GM21528 (cell line): ENCODE measurements around the gene IFNE.

Experiments
- ATAC-seq: cut with Tn5 transposase; IDR thresholded peaks from one replicate; pipeline ENCODE4 v1.9.1; 2021; ENCODE audit warnings: mild to moderate bottlenecking, moderate library complexity; ENCODE audit not compliant: unreplicated experiment, low FRiP score

The IFNE gene, protein sequence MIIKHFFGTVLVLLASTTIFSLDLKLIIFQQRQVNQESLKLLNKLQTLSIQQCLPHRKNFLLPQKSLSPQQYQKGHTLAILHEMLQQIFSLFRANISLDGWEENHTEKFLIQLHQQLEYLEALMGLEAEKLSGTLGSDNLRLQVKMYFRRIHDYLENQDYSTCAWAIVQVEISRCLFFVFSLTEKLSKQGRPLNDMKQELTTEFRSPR

DNA sequence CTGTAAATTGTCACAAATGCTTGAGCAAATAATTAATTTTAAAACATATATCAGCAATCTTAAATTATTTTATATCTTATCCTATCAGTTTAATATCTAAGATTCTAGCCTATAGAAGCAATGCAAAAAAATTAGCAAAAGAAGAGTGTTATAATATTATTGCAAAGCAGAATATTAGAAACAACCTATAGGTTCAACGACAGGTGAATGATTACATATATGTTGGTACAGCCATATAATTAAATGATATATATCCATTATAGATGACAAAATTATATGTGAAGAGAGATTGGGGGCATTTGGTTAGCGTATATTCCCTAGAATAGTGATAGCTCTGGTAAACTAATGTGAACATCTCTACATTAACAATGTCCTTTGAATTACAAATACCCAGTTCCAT lies at the start of gene IFNE:
IFNE (minus strand) TSS at position 101 of the 400 bp plus-strand sequence. CDS start 619 bp downstream, outside the sequence.
- no peak for ATAC-seq

GRCh38 chr9:21528123-21528808 lies 46.2 kb upstream of the IFNE start:
- no peak for ATAC-seq

DNA sequence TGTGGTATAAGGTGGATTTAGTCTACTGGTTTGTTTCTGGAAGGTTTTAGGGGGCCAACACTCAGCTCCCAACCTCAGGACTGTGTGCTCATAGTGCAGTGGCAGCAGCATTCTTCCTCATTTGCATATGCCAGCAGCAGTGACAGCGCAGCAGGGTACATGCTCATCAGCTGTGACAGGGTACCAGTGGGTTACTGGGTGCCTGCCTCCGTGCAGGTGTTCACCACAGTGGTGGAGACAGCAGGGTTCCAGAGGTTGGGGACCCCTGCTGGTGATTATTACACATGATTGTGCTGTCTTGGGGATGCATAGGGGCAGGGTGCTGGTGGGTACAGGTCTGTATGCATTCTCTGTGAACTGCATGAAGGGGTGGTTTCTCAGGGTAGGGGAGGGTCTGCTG lies 45.5 kb upstream of the IFNE start:
- no peak for ATAC-seq

DNA sequence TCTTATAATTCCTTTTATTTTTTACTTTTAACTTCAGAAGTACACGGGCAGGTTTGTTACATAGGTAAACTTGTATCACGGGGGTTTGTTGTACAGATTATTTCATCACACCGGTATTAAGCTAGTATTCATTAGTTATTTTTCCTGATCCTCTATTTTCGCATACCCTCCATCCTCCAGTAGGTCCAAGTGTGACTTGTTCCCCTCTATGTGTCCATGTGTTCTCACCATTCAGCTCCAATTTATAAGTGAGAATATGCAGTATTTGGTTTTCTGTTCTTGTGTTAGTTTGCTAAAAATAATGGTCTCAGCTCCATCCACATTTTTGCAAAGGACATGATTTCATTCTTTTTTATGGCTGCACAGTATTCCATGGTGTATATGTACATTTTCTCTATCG lies 43.1 kb upstream of the IFNE start:
- no peak for ATAC-seq

DNA sequence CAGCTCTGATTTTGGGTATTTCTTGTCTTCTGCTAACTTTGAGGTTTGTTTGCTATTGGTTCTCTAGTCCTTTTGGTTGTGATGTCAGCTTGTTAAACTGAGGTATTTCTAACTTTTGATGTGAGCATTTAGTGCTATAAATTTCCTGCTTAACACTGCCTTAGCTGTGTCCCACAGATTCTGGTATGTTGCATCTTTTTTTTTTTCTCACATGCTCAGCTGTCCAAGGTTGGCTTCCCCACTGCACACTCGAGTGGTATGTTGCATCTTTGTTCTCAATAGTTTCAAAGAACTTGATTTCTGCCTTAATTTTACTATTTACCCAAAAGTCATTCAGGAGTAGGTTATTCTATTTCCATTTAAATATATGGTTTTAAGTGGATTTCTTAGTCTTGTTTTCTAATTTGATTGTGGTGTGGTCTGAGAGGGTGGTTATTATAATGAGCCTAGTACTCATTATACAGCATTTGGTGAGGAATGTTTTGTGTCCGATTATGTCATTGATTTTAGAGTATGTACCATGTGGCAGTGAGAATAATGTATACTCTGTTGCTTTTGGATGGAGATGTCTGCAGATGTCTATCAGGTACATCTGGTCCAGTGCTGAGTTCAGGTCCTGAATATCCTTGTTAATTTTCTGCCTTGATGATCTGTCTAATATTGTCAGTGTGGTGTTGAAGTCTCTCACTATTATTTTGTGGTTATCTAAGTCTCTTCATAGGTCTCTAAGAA lies 42.2 kb upstream of the IFNE start:
- ATAC-seq, result no peak

DNA sequence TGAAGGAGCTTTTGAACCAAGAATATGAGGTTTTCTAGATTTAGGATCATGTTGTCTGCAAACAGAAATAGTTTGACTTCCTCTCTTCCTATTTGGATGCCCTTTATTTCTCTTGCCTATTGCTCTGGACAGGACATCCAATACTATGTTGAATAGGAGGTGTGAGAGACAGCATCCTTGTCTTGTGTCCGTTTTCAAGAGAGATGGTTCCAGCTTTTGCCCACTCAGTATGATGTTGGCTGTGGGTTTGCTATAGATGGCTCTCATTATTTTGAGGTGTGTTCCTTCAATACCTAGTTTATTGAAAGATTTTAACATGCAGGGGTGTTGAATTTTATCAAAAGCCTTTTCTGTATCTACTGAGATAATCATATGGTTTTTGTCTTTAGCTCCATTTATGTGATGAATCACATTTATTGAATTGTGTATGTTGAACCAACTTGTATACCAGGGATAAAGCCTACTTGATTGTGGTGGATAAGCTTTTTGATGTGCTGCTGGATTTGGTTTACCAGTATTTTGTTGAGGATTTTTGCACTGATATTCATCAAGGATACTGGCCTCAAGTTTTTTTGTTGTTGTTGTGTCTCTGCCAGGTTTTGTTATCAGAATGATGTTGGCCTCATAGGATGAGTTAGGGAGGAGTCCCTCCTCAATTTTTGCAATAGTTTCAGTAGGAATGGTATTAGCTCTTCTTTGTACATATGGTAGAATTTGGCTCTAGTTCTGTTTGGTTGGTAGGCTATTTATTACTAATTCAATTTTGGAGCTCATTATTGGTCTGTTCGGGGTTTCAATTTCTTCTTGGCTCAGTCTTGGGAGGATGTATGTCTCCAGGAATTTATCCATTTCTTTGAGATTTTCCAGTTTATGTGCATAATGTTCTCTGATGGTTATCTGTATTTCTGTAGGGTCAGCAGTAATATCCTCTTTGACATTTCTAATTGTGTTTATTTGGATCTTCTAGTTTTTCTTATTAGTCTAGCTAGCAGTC lies 41.2 kb upstream of the IFNE start:
- ATAC-seq, result no peak

DNA sequence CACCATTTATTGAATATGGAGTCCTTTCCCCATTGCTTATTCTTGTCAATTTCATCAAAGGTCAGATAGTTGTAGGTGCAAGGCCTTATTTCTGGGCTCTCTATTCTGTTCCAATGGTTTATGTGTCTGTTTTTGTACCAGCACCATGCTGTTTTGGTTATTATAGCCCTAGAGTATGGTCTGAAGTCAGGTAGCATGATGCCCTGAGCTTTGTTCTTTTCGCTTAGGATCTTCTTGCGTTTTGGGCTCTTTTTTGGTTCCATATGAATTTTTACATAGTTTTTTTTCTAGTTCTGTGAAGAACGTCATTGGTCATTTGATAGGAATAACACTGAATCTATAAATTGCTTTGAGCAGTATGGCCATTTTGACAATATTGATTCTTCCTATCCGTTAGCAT lies 40.2 kb upstream of the IFNE start:
- no peak for ATAC-seq

DNA sequence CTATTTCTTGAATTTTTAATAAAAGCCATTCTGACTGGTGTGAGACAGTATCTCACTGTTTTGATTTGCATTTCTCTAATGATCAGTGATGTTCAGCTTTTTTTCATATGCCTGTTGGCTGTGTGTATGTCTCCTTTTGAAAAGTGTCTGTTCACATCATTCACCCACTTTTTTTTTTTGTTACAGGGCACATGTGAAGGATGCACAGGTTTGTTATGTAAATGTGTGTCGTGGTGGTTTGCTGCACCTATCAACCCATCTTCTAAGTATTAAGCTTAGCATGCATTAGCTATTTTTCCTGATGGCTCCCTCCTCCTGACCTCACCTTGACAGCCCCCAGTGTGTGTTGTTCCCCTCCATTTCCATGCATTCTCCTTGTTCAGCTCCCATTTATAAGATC lies 39.3 kb upstream of the IFNE start:
- ATAC-seq, result no peak

DNA sequence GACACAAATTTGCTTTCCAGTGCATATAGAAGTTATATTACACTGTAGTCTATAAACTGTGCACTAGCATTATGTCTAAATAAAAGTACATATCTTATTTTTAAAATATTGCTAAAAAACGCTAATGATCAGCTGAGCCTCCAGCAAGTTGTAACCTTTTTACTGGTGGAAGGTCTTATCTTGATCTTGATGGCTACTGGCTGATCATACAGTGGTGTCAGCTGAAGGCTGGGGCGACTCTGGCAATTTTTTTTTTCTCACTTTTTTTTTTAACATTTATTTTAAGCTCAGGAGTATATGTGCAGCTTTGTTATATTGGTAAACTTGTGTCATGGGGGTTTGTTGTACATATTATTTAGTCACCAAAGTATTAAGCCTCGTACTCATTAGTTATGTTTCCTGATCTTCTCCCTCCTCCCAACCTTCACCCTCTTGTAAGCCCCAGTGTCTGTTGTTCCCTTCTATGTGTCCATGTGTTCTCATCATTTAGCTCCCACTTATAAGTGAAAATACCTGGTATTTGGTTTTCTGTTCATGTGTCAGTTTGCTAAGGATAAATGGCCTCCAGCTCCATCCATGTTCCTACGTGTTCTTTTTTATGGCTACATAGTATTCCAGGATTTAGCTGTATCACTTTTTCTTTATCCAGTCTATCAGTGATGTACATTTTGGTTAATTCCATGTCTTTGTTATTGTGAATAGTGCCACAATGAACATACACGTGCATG lies 38.6 kb upstream of the IFNE start:
- ATAC-seq, result no peak

DNA sequence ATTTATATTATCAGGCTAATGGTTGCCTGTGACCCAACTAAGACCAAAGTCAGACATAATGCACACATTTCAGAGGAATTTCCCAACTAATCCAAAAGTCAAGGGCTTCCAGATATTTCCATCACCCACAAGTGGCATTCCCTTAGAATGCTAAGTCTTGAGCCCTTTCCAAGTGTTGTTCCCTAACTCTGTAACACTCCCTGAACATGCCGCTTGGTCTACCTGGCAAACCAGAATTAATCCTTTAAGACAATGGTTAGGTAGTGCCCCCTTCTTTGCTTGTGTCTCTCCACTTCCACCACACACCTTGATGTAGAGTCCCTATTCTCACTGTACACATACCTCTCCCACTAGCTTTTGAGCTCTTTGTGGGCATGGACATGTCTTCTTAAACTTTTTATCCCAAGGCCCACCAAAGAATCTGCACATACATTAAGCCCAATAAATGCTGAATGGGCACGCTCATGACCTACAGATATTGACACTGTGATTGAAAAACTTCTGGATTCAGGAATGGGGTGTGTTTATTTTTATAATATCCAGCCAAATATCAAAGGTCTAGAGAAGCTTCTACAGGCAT lies 37.8 kb upstream of the IFNE start:
- no peak for ATAC-seq

DNA sequence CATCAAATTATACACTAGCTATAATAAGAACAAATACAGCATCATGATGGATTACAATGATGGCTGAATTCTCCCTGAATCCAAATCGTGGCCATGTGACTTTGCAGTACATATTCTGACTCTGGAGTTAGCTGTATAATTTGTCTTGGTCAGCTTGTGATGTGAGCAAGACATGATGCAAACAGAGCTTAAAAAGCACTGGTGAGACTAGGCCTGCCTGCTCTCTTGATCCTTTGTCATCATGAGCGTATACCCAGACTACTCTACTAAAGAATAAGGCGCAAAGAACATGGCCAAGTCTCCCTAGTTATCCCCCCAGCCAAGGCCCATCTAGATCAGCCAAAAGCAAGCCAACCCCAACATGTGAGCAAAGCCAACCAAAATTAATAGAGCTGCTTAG lies 34.7 kb upstream of the IFNE start:
- no peak for ATAC-seq

- no peak for ATAC-seq
Measured at GRCh38 chr9:21513431-21513830, 31.3 kb upstream of the IFNE start.

GRCh38 chr9:21510806-21511205 lies 28.7 kb upstream of the IFNE start:
- no peak for ATAC-seq

DNA sequence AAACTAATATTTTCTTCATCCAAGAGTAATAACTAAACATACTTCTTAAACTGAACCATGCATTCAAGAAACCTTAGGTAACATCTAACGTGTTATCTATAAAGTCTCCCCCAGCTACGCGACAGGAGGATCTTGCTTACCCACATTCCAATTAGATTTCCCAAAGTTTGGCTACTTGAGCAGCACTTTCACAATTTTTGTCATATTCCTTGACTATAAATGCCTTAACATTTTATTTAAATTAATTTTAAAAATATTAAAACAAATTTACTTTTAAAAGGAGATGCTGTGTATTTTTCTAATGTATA lies 25.3 kb upstream of the IFNE start:
- ATAC-seq, result no peak

- no peak for ATAC-seq
Measured at GRCh38 chr9:21506626-21507482, 24.7 kb upstream of the IFNE start.

DNA sequence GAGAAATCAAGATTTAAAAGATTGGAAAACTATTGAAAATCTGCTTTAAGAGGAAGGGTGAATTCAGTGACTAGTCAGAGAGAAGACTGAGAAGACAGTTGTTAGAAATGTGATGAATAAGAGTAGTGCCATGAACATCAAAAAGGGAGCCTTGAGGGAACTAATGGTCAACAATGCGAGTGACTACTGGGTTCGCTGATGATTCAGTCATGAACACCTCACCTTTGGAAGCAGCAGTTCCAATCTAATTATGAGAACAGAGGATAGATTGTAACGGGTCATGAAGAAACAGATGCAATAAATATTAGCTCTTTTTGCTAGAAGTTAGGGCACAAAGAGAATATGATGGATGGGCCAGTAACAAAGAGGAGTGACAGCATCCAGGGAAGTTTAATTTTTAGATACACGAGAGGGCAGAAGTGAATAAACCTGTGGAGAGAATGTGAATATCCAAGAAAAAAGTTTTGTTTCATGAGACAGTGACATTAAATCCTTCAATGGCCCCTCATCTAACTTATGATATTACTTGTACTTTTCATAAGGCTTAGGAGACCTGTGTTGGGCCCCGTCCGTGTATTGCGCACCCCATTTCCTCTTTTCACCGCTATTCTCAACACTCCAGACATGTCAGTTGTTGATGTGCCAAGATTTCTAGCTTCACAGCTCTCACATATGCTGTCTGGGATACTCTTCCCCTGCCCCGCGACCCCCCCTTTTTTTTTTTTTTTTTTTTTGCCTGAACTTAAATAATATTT lies 23.5 kb upstream of the IFNE start:
- ATAC-seq, result no peak

DNA sequence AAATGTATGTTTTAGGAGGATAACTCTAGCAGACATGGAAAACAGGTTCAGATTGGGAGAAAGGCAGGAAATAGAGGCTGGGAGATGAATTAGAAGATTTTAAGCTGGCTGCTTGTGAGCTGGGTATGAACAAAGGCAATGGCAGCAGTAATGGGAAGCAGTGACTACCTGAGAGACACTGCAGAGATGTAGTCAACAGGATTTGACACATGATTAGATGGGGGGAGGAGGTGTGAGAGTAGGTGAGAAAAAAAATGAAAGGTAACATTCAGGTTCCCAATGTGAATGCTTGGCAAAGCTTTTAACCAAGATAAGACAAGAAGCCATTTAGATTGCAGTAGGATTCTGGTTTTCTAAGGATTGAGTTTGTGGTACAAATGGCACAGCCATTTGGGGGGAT lies 22.8 kb upstream of the IFNE start:
- no peak for ATAC-seq

DNA sequence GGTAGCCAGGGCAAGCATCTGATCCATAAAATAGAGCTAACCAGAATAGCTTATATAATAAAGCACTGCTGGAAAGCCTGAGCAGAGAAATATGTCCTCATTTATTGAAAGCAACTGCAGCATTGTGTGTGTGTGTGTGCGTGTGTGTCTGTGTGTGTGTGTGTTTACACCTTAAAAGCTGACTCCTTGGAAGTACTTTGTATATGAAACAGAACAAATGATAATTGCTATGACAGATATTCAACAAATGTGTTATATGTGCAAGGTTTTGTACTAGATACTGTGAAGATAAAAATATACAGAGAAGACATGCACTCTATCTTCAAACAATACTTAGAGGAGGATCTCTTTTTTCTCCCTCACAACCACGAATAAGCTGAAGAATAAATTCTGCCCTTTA lies 22.0 kb upstream of the IFNE start:
- no peak for ATAC-seq
